Loucy (cell line): Measurements from ENCODE around the gene DLG2.
A peak's percentile ranks its signal among the peaks of the same experiment; 100 is the strongest.

Experiments used
- H2AFZ ChIP-seq: fragments of 200-600 bp; sonication (generic); 2 replicates; pipeline ENCODE4 v1.6.0; 2016; ENCODE audit warnings: antibody characterized with exemption, mild to moderate bottlenecking, low read length, moderate library complexity
- H3F3A ChIP-seq: fragments of 200-600 bp; 2 replicates; pipeline ENCODE4 v1.6.0; 2016; ENCODE audit warnings: antibody characterized with exemption, low read depth, mild to moderate bottlenecking
- H3K27me3 ChIP-seq: fragments of 200-600 bp; sonication (generic); 2 replicates; pipeline ENCODE4 v1.6.1; 2014; ENCODE audit warnings: low read length, mild to moderate bottlenecking; ENCODE audit not compliant: insufficient read depth, poor library complexity, severe bottlenecking
- H3K36me3 ChIP-seq: fragments of 200-600 bp; sonication (generic); 2 replicates; pipeline ENCODE4 v1.6.1; 2016; ENCODE audit warnings: low read length; ENCODE audit not compliant: insufficient read depth
- H3K4me1 ChIP-seq: fragments of 200-600 bp; sonication (generic); 2 replicates; pipeline ENCODE4 v1.5.1; 2014; ENCODE audit warnings: low read length, mild to moderate bottlenecking; ENCODE audit not compliant: insufficient read depth, poor library complexity, severe bottlenecking
- H3K4me2 ChIP-seq: fragments of 200-600 bp; sonication (generic); 2 replicates; pipeline ENCODE4 v1.6.0; 2014; ENCODE audit warnings: antibody characterized with exemption, low read length, low read depth, mild to moderate bottlenecking; ENCODE audit not compliant: poor library complexity, severe bottlenecking
- H3K4me3 ChIP-seq: fragments of 200-600 bp; sonication (generic); 2 replicates; pipeline ENCODE4 v1.5.1; 2014; ENCODE audit warnings: low read length, mild to moderate bottlenecking, mixed read lengths; ENCODE audit not compliant: poor library complexity, severe bottlenecking
- H3K79me2 ChIP-seq: fragments of 200-600 bp; sonication (generic); 2 replicates; pipeline ENCODE4 v1.6.1; 2014; ENCODE audit warnings: low read length; ENCODE audit not compliant: insufficient read depth
- H3K9ac ChIP-seq: fragments of 200-600 bp; sonication (generic); 2 replicates; pipeline ENCODE4 v1.6.0; 2014; ENCODE audit warnings: mild to moderate bottlenecking, low read depth, low read length, moderate library complexity; ENCODE audit not compliant: poor library complexity, severe bottlenecking
- H3K9me2 ChIP-seq: fragments of 200-600 bp; sonication (generic); replicated peaks from 2 replicates; pipeline ENCODE4 v1.6.1; 2016; ENCODE audit warnings: low read depth, low read length, mixed read lengths
- H3K9me3 ChIP-seq: fragments of 200-600 bp; sonication (generic); 2 replicates; pipeline ENCODE4 v1.6.1; 2014; ENCODE audit warnings: mild to moderate bottlenecking, antibody characterized with exemption, low read length, low read depth; ENCODE audit not compliant: insufficient read depth
- H4K20me1 ChIP-seq: fragments of 200-600 bp; sonication (generic); 2 replicates; pipeline ENCODE4 v1.6.0; 2014; ENCODE audit warnings: antibody characterized with exemption, low read length, mild to moderate bottlenecking; ENCODE audit not compliant: insufficient read depth, poor library complexity, severe bottlenecking
- EZH2phosphoT487 ChIP-seq: fragments of 200-600 bp; IDR thresholded peaks from 2 replicates; pipeline ENCODE4 v1.6.1; 2018; ENCODE audit warnings: antibody characterized with exemption, mild to moderate bottlenecking, moderate library complexity, borderline replicate concordance
- TF ChIP-seq, protein P1 (sequence below): fragments of 200-600 bp; sonication (generic); conservative IDR thresholded peaks from 2 replicates; pipeline ENCODE4 v1.5.1; 2014; ENCODE audit warnings: mild to moderate bottlenecking, antibody characterized with exemption, low read length

DLG2 gene

DNA sequence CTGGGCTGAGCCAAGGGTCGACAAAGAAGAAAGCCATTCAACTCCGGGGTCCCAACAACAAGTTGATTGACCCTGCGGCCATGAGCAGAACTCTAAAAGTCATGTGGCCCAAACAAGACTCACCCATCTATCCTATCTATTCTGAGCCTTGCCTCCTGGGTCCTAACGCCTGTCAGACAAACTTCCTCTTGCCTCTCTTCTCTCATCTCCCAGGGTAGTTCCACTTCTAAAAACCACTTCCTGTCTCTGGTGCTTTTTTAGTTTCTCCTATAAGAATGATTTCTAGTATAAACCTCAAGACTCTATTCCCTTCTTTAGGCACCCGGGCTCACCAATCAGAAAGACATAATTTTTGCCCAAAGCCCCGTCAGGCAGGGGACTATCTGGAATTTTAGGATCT is 530.2 kb downstream of the DLG2 start:
- peak overlapping the region; percentile 20 for H3K4me2 ChIP-seq
- H3K4me1 ChIP-seq, result peaks cover 9% of the 10 kb centered on the region
- H4K20me1 ChIP-seq, result no peaks in the 10 kb centered on the region
- peak overlapping the region; percentile 19 for H3K4me3 ChIP-seq
- no peaks in the 10 kb centered on the region for H3F3A ChIP-seq
- H3K9ac ChIP-seq, result no peak overlapping the region
- H3K36me3 ChIP-seq, result no peaks in the 10 kb centered on the region
- TF ChIP-seq, protein P1, sequence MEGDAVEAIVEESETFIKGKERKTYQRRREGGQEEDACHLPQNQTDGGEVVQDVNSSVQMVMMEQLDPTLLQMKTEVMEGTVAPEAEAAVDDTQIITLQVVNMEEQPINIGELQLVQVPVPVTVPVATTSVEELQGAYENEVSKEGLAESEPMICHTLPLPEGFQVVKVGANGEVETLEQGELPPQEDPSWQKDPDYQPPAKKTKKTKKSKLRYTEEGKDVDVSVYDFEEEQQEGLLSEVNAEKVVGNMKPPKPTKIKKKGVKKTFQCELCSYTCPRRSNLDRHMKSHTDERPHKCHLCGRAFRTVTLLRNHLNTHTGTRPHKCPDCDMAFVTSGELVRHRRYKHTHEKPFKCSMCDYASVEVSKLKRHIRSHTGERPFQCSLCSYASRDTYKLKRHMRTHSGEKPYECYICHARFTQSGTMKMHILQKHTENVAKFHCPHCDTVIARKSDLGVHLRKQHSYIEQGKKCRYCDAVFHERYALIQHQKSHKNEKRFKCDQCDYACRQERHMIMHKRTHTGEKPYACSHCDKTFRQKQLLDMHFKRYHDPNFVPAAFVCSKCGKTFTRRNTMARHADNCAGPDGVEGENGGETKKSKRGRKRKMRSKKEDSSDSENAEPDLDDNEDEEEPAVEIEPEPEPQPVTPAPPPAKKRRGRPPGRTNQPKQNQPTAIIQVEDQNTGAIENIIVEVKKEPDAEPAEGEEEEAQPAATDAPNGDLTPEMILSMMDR, result no peak
- TF ChIP-seq EZH2phosphoT487, result no peak
- no peaks in the 10 kb centered on the region for H3K27me3 ChIP-seq
- no peak overlapping the region for H2AFZ ChIP-seq
- no peaks in the 10 kb centered on the region for H3K9me2 ChIP-seq
- H3K9me3 ChIP-seq, result no peaks in the 10 kb centered on the region
- H3K79me2 ChIP-seq, result no peaks in the 10 kb centered on the region

DNA sequence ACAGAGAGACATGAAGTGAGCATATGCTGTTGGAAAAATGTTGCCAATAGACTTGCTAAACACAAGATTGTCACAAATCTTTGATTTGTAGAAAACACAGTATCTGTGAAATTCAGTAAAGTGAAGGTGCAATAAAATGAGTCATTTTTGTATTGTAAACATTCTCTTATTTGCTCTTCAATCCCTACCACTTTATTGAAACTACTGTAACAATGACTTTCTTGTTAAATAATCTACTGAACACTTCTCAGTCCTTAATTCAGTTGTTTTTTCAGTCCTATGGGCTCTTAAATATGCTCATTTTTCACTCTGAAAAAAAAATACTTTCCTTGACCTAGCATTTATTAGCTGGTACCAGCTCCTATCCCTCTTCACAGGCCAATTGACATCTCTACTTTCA is 531.9 kb downstream of the DLG2 start:
- Histone ChIP-seq H3K36me3 (no peaks in the 10 kb centered on the region), H2AFZ (no peak overlapping the region), H4K20me1 (no peaks in the 10 kb centered on the region), H3K27me3 (no peaks in the 10 kb centered on the region), H3K9me3 (no peaks in the 10 kb centered on the region), H3K9me2 (no peaks in the 10 kb centered on the region), H3K4me3 (no peak overlapping the region), H3F3A (no peaks in the 10 kb centered on the region), H3K4me1 (peaks cover 9% of the 10 kb centered on the region), H3K4me2 (no peak overlapping the region), H3K9ac (no peak overlapping the region), H3K79me2 (no peaks in the 10 kb centered on the region)
- TF ChIP-seq EZH2phosphoT487, result no peak
- TF ChIP-seq, protein P1, result no peak

DNA sequence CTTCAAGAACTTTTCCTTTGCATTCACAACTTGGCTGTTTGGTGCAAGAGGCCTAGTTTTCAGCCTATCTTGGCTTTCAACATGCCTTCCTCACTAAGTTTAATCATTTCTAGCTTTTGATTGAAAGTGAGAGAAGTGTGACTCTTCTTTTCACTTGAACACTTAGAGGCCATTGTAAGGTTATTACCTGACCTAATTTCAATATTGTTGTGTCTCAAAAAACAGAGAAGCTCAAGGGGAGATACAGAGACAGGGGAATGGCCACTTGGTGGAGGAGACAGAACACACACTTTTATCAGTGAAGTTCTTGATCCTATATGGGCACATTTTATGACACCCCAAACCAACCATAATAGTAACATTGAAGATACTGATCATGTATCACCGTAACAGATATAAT is 532.3 kb downstream of the DLG2 start:
- Histone ChIP-seq H4K20me1 (no peaks in the 10 kb centered on the region), H3F3A (no peaks in the 10 kb centered on the region), H3K36me3 (no peaks in the 10 kb centered on the region), H3K4me3 (no peak overlapping the region), H2AFZ (no peak overlapping the region), H3K79me2 (no peaks in the 10 kb centered on the region), H3K4me1 (peaks cover 9% of the 10 kb centered on the region), H3K4me2 (no peak overlapping the region), H3K27me3 (no peaks in the 10 kb centered on the region), H3K9me2 (no peaks in the 10 kb centered on the region), H3K9ac (no peak overlapping the region), H3K9me3 (no peaks in the 10 kb centered on the region)
- no peak for TF ChIP-seq EZH2phosphoT487
- TF ChIP-seq, protein P1, result no peak
